Epithelial cell of prostate (primary cell): Measurements from ENCODE around the gene CYFIP2.

Source experiments
- DNase-seq: peaks from one replicate; pipeline ENCODE4 v3.0.0-alpha.2; 2011; ENCODE audit warnings: low read depth, low spot score
- H3K27ac ChIP-seq: fragments of 450-650 bp; 2 replicates; pipeline ENCODE4 v1.5.1; 2017; ENCODE audit warnings: mild to moderate bottlenecking

CYFIP2 gene

GRCh38 chr5:157285310-157286035 lies 19.6 kb downstream of the CYFIP2 start:
- DNase-seq, result no peak
- H3K27ac ChIP-seq, result no peak overlapping the region

DNA sequence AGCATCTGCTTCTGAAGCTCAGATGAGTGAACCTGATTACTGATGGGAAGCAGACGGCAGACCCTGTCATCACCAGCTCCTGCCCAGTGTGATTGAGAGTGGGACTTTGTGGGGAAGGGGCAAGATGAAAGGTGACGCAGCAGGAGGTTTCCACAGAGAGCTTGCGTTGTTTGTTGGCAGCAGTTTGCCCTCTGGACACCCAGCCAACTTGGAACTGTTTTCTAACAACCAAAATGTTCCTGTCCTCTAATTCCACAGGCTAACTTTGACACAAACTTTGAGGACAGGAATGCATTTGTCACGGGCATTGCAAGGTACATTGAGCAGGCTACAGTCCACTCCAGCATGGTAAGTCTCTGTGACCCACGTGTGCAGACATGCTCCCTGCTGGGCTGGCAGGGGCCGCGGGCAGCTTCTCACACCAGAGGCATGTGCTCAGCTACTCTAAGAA lies 20.9 kb downstream of the CYFIP2 start:
- no peak overlapping the region for H3K27ac ChIP-seq
- no peak for DNase-seq

DNA sequence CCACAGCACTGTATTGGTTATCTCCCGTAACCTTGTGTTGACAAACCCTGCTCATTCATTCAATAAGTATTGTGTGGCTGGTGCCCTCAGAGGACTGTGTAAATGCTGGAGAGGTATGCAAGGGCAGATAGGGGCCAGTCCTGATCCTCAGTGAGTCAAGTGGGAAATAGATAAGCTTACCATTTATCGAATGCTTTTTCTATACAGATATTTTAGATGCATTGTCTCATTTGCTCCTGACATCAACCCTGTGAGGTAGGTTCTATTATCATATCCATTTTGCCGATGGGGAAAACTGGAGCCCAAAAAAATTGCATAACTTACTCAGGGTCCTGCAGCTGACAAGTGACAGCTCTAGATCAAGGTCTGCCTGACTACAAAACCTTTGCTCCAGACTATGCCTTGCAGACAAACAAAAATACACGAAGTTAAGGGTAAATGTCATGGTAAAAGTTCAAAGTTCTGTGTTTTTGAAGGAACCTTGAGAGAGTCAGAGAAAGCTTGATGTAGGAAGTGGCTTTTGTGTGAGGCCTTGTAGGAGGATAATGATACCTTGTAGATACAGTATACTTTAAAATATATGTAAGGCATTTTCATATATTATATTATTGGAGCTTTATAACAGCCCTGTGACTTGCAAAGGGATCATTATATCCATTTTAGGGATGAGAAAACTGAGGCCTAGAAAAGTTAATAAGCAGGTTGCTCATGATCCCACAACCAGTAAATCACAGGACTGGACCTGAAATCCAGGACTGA lies 22.7 kb downstream of the CYFIP2 start:
- H3K27ac ChIP-seq, result no peak overlapping the region
- DNase-seq, result no peak

- no peak for DNase-seq
Measured at GRCh38 chr5:157289164-157289819, 23.4 kb downstream of the CYFIP2 start.

DNA sequence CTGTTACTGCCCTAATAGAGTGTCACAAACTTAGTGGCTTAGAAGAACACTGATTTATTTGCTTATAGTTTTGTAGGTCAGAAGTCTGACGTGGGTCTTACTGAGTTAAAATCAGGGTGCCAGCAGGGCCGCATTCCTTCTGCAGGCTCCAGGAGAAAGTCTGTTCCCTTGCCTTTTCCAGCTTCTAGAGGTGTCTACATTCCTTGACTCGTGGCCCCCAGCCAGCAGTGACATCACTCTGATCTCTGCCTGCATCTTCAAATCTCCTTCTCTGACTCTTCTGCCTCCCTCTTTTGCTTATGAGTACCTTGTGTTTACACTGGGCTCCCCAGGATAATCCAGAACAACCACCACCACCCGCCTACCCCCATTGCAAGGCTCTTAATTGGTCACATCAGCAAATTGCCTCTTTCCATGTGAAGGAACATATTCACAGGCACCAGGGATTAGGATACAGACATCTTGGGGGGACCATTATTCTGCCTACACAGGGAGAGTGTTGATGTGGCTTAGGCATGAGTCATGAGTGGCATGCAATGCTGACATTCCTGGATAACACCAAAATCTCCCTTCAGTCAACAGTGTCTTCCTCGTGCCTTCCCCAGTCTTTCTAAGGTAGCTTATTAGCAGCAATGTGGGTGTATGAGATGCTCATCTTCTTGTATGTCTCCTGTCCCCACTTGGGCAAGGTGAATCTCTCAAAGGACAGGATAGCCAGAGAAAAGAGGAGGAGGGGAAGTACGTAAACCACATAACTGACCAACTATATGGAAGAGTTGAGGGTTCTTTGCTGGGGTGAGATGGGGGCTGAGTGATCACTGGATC lies 24.4 kb downstream of the CYFIP2 start:
- DNase-seq, result no peak
- H3K27ac ChIP-seq, result no peak overlapping the region

More at GRCh38 chr5:157289164-157289819, 23.4 kb downstream of the CYFIP2 start:
- H3K27ac ChIP-seq, result no peak overlapping the region

DNA sequence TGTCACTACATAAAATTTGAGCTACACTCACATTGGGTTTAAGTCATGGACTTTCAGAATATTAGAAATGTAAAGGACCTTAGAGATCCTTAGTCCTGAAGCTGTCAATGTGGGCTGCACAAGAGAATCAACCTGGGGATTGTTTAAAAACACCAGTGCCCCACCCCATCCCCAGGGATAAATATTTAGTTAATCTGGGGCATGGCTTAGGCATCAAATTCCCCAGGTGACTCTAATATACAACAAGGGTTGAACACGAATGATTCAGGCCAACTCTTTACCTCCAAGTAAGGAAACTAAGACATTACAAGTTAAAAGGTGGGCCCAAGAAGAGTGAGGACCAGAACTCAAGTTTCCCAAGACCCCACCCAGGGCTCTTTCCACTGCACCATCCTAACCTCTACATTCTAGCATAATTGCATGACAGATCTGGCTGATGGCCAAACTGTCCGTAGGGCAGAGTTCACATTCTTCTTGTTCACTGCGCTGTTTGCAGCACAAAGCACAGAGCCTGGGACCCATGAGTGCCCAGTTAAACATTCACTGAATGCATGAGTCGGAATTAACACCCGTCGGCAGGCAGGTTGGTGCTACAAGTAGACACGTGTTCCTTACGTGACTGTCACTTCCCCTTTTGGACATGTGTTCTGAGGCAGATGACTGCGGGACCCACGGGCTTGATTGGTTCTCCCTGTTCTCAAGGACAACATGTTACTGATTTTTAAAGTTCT lies 25.2 kb downstream of the CYFIP2 start:
- H3K27ac ChIP-seq, result no peak overlapping the region
- DNase-seq, result no peak

DNA sequence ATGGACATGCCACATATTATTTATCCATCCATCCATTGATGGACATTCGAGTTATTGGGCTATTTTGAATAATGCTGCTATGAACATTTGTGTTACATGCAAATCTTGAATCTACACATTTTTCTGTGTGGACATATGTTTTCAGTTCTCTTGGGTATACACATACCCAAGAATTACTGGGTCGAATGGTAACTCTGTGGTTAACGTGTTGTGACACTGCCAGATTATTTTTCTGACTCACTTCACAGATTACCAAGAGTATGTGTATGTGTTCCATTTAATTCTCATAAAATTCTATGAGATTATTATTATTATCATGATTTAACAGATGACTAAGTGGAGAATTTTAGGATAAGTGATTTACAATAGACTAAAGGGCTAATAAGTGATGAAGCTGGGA lies 26.7 kb downstream of the CYFIP2 start:
- DNase-seq, result no peak
- H3K27ac ChIP-seq, result no peak overlapping the region

DNA sequence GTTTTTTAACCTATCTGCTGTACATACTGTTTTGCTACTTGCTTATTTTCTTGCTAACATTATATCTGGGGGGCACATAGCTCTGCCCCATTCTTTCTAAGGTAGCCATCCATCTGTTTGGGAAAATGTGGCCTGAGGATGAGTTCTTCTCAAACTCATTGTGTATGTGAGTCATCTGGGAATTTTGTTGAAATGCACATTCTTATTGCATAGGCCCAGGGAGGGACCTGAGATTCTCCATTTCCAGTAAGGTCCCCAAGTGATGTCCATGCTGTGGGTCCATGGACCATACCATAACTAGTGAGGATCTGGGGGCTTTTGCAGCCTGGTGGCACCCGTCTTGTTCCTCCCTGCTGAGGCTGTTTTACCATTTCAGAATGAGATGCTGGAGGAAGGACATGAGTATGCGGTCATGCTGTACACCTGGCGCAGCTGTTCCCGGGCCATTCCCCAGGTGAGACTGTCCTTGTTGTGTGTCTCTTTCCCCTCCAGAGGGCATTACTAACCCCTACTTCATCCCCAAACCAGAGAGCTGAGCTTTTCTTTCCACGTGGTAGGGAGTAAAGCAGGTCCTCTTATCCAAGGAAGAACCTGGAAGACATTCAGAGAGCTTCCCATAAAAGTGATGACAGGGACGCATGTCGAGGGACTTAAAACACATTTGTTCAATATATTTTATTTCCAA lies 28.6 kb downstream of the CYFIP2 start:
- H3K27ac ChIP-seq, result no peak overlapping the region
- DNase-seq, result no peak

DNA sequence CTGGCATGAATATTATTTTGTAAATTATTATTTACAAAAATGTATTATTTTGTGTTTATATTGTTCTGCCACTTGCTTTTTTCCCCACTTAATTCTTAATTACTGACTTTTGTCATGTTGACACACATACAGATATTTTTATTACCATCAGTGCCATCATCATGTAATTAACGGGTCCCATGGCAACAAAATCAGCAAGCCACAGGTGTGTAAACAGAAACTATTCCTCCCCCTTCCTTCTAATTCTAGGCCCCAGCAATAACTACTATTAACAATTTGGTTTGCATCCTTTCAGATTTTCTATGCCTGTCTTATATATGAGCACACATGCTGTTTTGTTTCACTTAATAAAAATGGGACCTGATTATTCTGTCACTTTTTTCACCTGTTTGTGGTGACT lies 29.3 kb downstream of the CYFIP2 start:
- DNase-seq, result no peak
- H3K27ac ChIP-seq, result no peak overlapping the region

- no peak for DNase-seq
- no peak overlapping the region for H3K27ac ChIP-seq
Measured at GRCh38 chr5:157300564-157300963, 34.6 kb downstream of the CYFIP2 start.

DNA sequence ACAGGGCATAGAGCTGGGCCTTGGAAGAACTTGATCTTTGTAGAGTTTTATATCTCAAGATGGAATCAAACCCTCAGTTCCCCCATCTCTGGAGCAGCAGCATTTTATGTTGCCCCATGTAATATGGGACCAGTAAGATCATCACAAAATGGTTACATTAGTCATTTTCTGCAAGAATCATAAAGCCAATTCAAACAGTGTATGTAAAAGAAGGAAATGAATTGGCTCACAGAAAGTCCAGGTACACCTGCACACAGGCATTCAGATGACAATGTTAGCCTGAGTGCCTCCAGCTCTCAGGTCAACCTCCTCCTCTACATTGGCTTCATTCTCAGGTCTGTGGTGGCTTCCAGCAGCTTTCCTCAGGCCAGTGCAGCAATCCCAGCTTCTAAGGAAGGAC lies 35.1 kb downstream of the CYFIP2 start:
- H3K27ac ChIP-seq, result no peak overlapping the region
- DNase-seq, result no peak

DNA sequence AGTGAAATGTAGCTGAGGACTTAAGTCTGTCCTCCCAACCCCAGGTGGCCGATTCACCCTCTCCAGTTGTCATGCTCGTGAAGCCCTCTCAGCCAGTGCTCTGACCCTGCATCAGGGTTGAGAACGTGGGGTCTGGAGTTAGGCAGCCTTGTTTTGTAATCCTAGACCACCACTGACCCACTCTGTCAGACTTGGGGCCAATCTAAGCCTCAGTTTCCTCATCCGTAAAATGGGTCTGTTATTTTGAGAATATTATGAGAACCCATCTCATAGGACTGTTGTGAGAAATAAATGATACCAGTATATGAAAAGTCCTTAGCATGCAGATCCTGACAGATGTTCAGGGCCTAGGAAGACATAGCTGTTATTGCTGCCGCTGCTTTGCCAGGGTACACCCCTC lies 37.1 kb downstream of the CYFIP2 start:
- H3K27ac ChIP-seq, result no peak overlapping the region
- DNase-seq, result no peak

DNA sequence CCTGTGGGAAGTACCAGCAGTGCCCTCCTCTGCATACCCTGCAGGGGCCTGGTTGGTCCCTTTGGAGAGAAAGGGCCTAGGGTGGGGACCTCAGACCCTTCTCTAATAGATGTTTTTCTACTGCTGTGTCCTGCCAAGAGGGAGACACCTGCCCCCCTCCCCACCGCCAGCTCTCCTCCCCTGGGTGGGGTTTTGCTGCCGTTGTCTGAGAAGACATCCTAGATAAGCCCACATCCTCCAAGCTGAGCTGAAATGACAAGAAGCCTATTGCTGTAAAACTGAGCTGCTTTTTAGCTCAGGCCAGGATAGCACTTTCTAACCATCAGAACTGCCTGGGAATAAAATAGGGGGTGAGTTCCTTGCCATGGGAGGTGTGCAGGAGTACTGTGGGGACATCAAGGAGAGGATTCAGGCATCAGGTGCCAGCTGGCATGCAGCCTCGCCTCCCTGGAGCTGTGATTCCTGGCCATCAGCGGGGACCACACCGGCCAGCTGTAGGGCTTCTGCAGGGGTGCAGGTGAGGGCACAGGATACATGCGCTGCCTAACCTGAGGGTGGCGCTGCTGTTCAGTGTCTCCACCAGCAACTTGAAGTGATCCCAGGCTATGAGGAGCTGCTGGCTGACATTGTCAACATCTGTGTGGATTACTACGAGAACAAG lies 37.9 kb downstream of the CYFIP2 start:
- H3K27ac ChIP-seq, result no peak overlapping the region
- DNase-seq, result no peak

GRCh38 chr5:157306081-157306480 lies 40.2 kb downstream of the CYFIP2 start:
- no peak for DNase-seq
- no peak overlapping the region for H3K27ac ChIP-seq

DNA sequence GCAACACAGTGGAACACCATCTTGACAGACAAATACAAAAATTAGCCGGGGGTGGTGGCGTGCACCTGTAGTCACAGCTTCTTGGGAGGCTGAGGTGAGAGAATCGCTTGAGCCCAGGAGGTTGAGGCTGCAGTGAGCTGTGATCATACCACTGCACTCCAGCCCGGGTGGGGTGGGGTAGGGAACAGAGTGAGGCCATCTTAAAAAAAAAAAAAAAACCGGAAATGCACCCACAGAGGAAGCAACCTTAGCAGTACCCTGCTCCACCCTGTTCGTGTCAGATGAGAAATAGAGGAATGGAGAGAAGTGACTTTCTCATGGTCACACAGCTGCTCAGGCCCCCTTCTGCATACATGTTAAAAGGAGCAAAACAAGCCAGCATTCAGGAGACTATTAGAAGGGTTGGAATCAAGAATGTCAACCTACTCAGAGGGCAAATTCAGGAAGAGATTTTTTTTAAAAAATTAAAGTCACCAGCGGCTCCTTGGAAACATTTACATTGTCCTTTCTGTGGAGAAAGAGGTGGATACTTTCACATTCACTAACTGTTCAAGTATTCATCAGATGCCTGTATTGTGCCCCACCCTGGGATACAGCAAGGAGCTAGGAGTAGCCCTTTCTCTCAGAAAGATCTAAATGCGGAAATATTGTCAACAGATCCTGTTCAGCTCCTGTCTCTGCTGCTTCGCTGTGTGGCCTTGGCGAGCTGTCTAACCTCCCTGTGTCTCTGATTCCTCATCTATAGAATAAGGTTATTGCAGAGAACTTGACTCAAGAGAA lies 41.0 kb downstream of the CYFIP2 start:
- no peak for DNase-seq
- no peak overlapping the region for H3K27ac ChIP-seq

DNA sequence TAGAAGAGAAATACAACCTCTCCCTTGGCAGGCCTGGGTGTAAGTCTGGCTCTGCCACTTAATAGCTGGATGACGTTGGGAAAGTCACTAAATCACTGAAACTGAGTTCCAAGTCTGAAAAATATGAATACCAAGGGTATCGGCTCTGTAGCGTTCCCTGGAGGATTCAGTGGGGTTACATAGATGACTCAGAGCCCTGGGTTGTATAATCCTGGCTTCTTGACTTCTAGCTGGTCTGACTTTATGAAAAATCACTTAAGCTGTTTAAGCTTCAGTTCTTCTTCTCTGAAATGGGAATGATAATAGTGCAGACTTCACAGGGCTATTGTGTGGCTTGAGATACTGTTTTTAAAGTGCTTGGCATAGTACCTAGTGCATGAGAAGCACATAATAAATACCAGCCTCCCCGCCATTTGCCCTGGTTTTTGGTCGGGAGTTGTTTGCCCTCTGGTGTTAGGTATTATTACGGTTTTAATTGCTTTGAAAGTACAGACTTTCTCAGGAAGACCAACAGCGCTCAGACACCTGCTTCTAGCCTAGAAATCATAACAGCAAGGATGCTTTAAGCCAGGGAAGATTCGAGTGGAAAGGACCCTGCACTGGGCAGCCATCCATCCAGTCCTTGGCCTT lies 43.0 kb downstream of the CYFIP2 start:
- no peak for DNase-seq
- no peak overlapping the region for H3K27ac ChIP-seq

DNA sequence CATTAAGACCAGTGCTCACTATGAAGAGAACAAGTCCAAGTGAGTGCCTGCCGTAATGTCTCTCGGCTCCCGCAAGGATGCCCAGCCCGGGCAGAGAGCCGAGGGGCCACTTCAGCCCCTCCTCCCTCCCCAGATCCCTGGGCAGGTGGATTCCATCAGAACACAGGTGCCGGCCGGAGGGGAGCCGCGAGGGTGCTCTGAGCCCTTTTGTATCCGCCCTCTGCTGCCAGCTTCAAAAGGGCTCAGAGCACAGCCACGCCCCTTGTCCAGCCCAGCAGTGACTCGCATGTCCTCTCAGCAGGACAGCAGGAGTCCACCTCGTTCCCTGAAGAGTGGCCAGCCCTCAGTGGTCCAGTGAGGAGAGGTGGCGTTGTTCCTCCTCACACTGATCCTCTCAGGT lies 43.9 kb downstream of the CYFIP2 start:
- no peak for DNase-seq

More for the DNA sequence above, 43.9 kb downstream of the CYFIP2 start:
- no peak overlapping the region for H3K27ac ChIP-seq
